Measurements from ENCODE around the gene SOWAHC. TPM values are rescaled to one million over a fixed set of nuclear protein-coding genes. Genes with fewer than 3 reads are reported as not detected.

The SOWAHC gene
- 7.5 to 9.7 TPM (median 9.2 TPM) in 5 replicates for total RNA-seq (2022; extraction: Qiagen RNA extraction)

GRCh38 chr2:109613922-109614714, at the start of gene SOWAHC, which contains the start of gene SEPTIN10:
Gene SOWAHC, plus strand, starts transcription at chr2:109614364. Its CDS starts 126 bp downstream, at chr2:109614490.
Gene SEPTIN10, minus strand, starts transcription at chr2:109613966. Its CDS starts 139 bp downstream, at chr2:109613827.

Other genes with a start within 250 kb of the SOWAHC start
- gene SEPTIN10, start 398 bp upstream of the SOWAHC start, total RNA-seq (2022; extraction: Qiagen RNA extraction), result 32.1 to 55.5 TPM (median 40.6 TPM) in 5 replicates
- gene RGPD5, start 179.9 kb downstream of the SOWAHC start, total RNA-seq (2022; extraction: Qiagen RNA extraction), result 4.8 to 9.7 TPM (median 7.8 TPM) in 5 replicates

All from A549 treated with AZD2906 at 1 μM for 4 hours (cell line).